SK-N-MC (cell line): ENCODE data around the gene RALGPS1.

Experiments
- EZH2 ChIP-seq: fragments of 200-600 bp; sonication (generic); IDR thresholded peaks from one replicate; pipeline ENCODE4 v1.6.1; 2017; ENCODE audit warnings: antibody characterized with exemption
- FOXP2 ChIP-seq: optimal IDR thresholded peaks from 2 replicates; pipeline ENCODE3; 2011; ENCODE audit warnings: mild to moderate bottlenecking, moderate library complexity; ENCODE audit not compliant: insufficient read depth; ENCODE audit errors: extremely low read length, control extremely low read depth
- POLR2AphosphoS5 ChIP-seq: IDR thresholded peaks from 2 replicates; pipeline ENCODE4 v1.6.1; 2012; ENCODE audit warnings: mild to moderate bottlenecking, low read depth, low read length, borderline replicate concordance

GRCh38 chr9:127249877-127250276 is 335.3 kb downstream of the RALGPS1 start:
- no peak for TF ChIP-seq EZH2
- no peak for TF ChIP-seq POLR2AphosphoS5
- no peak for TF ChIP-seq FOXP2
